ENCODE measurements around the gene DISP3. TPM values are rescaled to one million over a fixed set of nuclear protein-coding genes. Genes with fewer than 3 reads are reported as not detected.

Gene DISP3
- total and polyA plus RNA-seq, 9 of the 15 experiments (the other 6 are each of a cell fraction or from before 2014, with no cell fraction given): 0.03 to 0.19 (median 0.15) TPM; not detected in 5

DNA sequence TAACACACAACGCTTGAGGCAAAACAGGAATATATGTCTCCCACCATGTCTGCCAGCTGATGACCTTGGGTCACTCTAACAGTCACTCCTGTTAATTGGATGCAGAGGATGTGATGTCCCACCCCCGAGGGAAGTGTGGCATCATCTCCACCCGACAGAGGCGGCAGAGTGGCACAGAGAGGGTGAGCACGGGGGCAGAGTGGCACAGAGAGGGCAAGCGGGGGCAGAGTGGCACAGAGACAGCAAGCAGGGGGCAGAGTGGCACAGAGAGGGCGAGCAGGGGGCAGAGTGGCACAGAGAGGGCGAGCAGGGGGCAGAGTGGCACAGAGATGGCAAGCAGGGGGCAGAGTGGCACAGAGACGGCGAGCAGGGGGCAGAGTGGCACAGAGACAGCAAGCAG, 44.3 kb downstream of the DISP3 start:
- POLR2A ChIA-PET: no interaction called here
- intact Hi-C loops (cut with micrococcal nuclease): no loop called here

GRCh38 chr1:11523746-11524464, 45.0 kb downstream of the DISP3 start:
- H4K20me1 ChIP-seq (replicated peaks; ENCODE audit: control insufficient read depth, insufficient read depth, low read length): peaks cover 13% of the 10 kb centered on the region
- 1% methylated on average over 9 of the region's 9 CpGs for WGBS (ENCODE audit: insufficient coverage, low coverage, missing lambda C conversion rate)
- H3K4me1 ChIP-seq (replicated peaks in 1 of 2; ENCODE audit: control insufficient read depth in 2 of 2, insufficient read depth in 2 of 2, low read length in 2 of 2): peaks cover 0 to 7% of the 10 kb centered on the region in 2 experiments; a peak in 1 of 5 replicates
- intact Hi-C loops (cut with micrococcal nuclease): no loop called here
- in situ Hi-C loops (cut with MboI): no loop called here
- BruUV-seq (replicated peaks): no TSS peak
- no peak overlapping the region for H3K4me3 ChIP-seq
- no peak overlapping the region for H3K4me2 ChIP-seq (ENCODE audit: insufficient read depth, low read length)
- no peak overlapping the region for H2AFZ ChIP-seq (ENCODE audit: low read depth, low read length)
- no peaks in the 10 kb centered on the region for H3K36me3 ChIP-seq (ENCODE audit: control insufficient read depth, insufficient read depth, low read length)
- no peak overlapping the region for H3K9ac ChIP-seq (ENCODE audit: insufficient read depth in 1 of 2, low read depth in 2 of 2, low read length in 2 of 2)
- H3K79me2 ChIP-seq (ENCODE audit: control insufficient read depth, insufficient read depth, low read length): no peaks in the 10 kb centered on the region
- ChIA-PET CTCF (ENCODE audit: low intra/inter-chr PET ratio) (no interaction called here), POLR2A (no interaction called here)
- no peak overlapping the region for H3K27ac ChIP-seq (ENCODE audit: extremely low read depth, low read depth, low read length)
- no peaks in the 10 kb centered on the region for H3K9me3 ChIP-seq (replicated peaks; ENCODE audit: control insufficient read depth, insufficient read depth, low read depth, low read length)
- no peak for FAIRE-seq
- DNase-seq (ENCODE audit: extremely low read depth in 1 of 4, low spot score in 3 of 4): no peak
- TF ChIP-seq RAD21 (CRISPR knock-in tag; conservative IDR thresholded peaks at IDR 0.05 in 1 of 2, IDR thresholded peaks at IDR 0.05 in 1 of 2) (0 out of 4 replicates have a peak, but pooled peaks of 1 of the 2 experiments have one; percentile 11), SMARCA5 (IDR thresholded peaks at IDR 0.05) (no peak), BACH1 (tag; IDR thresholded peaks at IDR 0.05) (no peak), KLF10 (CRISPR knock-in tag; IDR thresholded peaks at IDR 0.05) (no peak)
- no peaks in the 10 kb centered on the region for H3K9me1 ChIP-seq (ENCODE audit: control insufficient read depth, insufficient read depth, low read length)
- ATAC-seq: peak; percentile 43
- peaks cover 4 to 47% of the 10 kb centered on the region in 2 experiments; a peak in 2 of 5 replicates for H3K27me3 ChIP-seq (ENCODE audit: control insufficient read depth in 2 of 2, insufficient read depth in 2 of 2, low read length in 2 of 2)

More for the DNA sequence above, 44.3 kb downstream of the DISP3 start:
- in situ Hi-C loops (cut with MboI): no loop called here
- no TSS peak for BruUV-seq (replicated peaks)
- no peaks in the 10 kb centered on the region for H3K79me2 ChIP-seq (ENCODE audit: control insufficient read depth, insufficient read depth, low read length)
- FAIRE-seq (no peak), ATAC-seq (no peak), DNase-seq (ENCODE audit: extremely low read depth in 1 of 4, low spot score in 3 of 4) (no peak)
- CTCF ChIA-PET (ENCODE audit: low intra/inter-chr PET ratio): no interaction called here
- H3K9me3 ChIP-seq (replicated peaks; ENCODE audit: control insufficient read depth, insufficient read depth, low read depth, low read length): no peaks in the 10 kb centered on the region
- no peak overlapping the region for H3K4me2 ChIP-seq (ENCODE audit: insufficient read depth, low read length)
- H3K27me3 ChIP-seq (ENCODE audit: control insufficient read depth in 2 of 2, insufficient read depth in 2 of 2, low read length in 2 of 2): peaks cover 6 to 45% of the 10 kb centered on the region in 2 experiments; a peak in 4 of 5 replicates
- H3K9ac ChIP-seq (ENCODE audit: insufficient read depth in 1 of 2, low read depth in 2 of 2, low read length in 2 of 2): no peak overlapping the region
- peaks cover 9% of the 10 kb centered on the region for H4K20me1 ChIP-seq (replicated peaks; ENCODE audit: control insufficient read depth, insufficient read depth, low read length)
- H3K27ac ChIP-seq (ENCODE audit: extremely low read depth, low read depth, low read length): no peak overlapping the region
- H3K9me1 ChIP-seq (ENCODE audit: control insufficient read depth, insufficient read depth, low read length): no peaks in the 10 kb centered on the region
- TF ChIP-seq FOXA3 (CRISPR knock-in tag; conservative IDR thresholded peaks at IDR 0.05 in 1 of 2, IDR thresholded peaks at IDR 0.05 in 1 of 2) (no peak), HNRNPL (IDR thresholded peaks at IDR 0.05; ENCODE audit: low read depth, low read length) (peak; percentile 83), RFX5 (IDR thresholded peaks at IDR 0.05; ENCODE audit: low read depth, low read length) (no peak)
- H3K4me3 ChIP-seq: no peak overlapping the region
- no peaks in the 10 kb centered on the region for H3K36me3 ChIP-seq (ENCODE audit: control insufficient read depth, insufficient read depth, low read length)
- H2AFZ ChIP-seq (ENCODE audit: low read depth, low read length): no peak overlapping the region
- H3K4me1 ChIP-seq (replicated peaks in 1 of 2; ENCODE audit: control insufficient read depth in 2 of 2, insufficient read depth in 2 of 2, low read length in 2 of 2): 0 out of 5 replicates have a peak, but pooled peaks cover 0 to 3% of the 10 kb centered on the region in 2 experiments
- 0% methylated on average over 10 of the region's 10 CpGs for WGBS (ENCODE audit: insufficient coverage, low coverage, missing lambda C conversion rate)
